ENCODE data around the gene DCHS1.
"Not testable (repeated sequence)": the region's sequence is repeated elsewhere in the genome, so short reads cannot be mapped to it uniquely, and the experiment has no call there.

GRCh38 chr11:6701955-6702354 is 46.3 kb upstream of the DCHS1 start:
- TF ChIP-seq TAF1 (IDR thresholded peaks at IDR 0.05; ENCODE audit: borderline replicate concordance, low read depth, low read length); POLR2A (IDR thresholded peaks at IDR 0.05; ENCODE audit: low read depth, low read length); POLR2AphosphoS5 (IDR thresholded peaks at IDR 0.05; ENCODE audit: low read depth, low read length): not testable (repeated sequence)
